ENCODE measurements around the gene RNF220. TPM values are rescaled to one million over a fixed set of nuclear protein-coding genes. Genes with fewer than 3 reads are reported as not detected.

Gene RNF220
- total RNA-seq, 1 donor from 2014 or later: 89.5 TPM

- intact Hi-C loops (cut with micrococcal nuclease): no loop called here
Measured at GRCh38 chr1:44380666-44381177, 24.3 kb upstream of the RNF220 start.

GRCh38 chr1:44388551-44388950 is 16.5 kb upstream of the RNF220 start:
- H3K4me3 Mint-ChIP-seq (ENCODE audit: low read depth): no peak overlapping the region
- DNase-seq (ENCODE audit: low spot score): no peak
- H3K4me1 Mint-ChIP-seq (ENCODE audit: low read depth): no peaks in the 10 kb centered on the region
- H3K36me3 Mint-ChIP-seq (ENCODE audit: low read depth): no peaks in the 10 kb centered on the region
- H3K27ac Mint-ChIP-seq: no peak overlapping the region
- no peaks in the 10 kb centered on the region for H3K9me3 Mint-ChIP-seq
- H3K27me3 Mint-ChIP-seq (ENCODE audit: low read depth): peaks cover 12% of the 10 kb centered on the region
- intact Hi-C loops (cut with micrococcal nuclease): no loop called here

More at GRCh38 chr1:44380666-44381177, 24.3 kb upstream of the RNF220 start:
- H3K27me3 Mint-ChIP-seq (ENCODE audit: low read depth): peaks cover 15% of the 10 kb centered on the region
- H3K4me1 Mint-ChIP-seq (ENCODE audit: low read depth): no peaks in the 10 kb centered on the region
- H3K36me3 Mint-ChIP-seq (ENCODE audit: low read depth): no peaks in the 10 kb centered on the region
- H3K4me3 Mint-ChIP-seq (ENCODE audit: low read depth): no peak overlapping the region
- no peaks in the 10 kb centered on the region for H3K9me3 Mint-ChIP-seq
- no peak for DNase-seq (ENCODE audit: low spot score)
- no peak overlapping the region for H3K27ac Mint-ChIP-seq

- intact Hi-C loops (cut with micrococcal nuclease): no loop called here
- Mint-ChIP-seq H3K36me3 (ENCODE audit: low read depth) (no peaks in the 10 kb centered on the region), H3K4me1 (ENCODE audit: low read depth) (no peaks in the 10 kb centered on the region), H3K27ac (no peak overlapping the region), H3K27me3 (ENCODE audit: low read depth) (peaks cover 14% of the 10 kb centered on the region), H3K4me3 (ENCODE audit: low read depth) (no peak overlapping the region), H3K9me3 (no peaks in the 10 kb centered on the region)
- no peak for DNase-seq (ENCODE audit: low spot score)
Measured at GRCh38 chr1:44389437-44389836, 15.6 kb upstream of the RNF220 start.

GRCh38 chr1:44390277-44390676 is 14.8 kb upstream of the RNF220 start:
- intact Hi-C loops (cut with micrococcal nuclease): no loop called here
- Mint-ChIP-seq H3K9me3 (no peaks in the 10 kb centered on the region), H3K4me3 (ENCODE audit: low read depth) (no peak overlapping the region), H3K27me3 (ENCODE audit: low read depth) (peaks cover 15% of the 10 kb centered on the region), H3K36me3 (ENCODE audit: low read depth) (no peaks in the 10 kb centered on the region), H3K27ac (no peak overlapping the region), H3K4me1 (ENCODE audit: low read depth) (no peaks in the 10 kb centered on the region)
- DNase-seq (ENCODE audit: low spot score): no peak

- no peak for DNase-seq (ENCODE audit: low spot score)
- H3K4me3 Mint-ChIP-seq (ENCODE audit: low read depth): no peak overlapping the region
- no peaks in the 10 kb centered on the region for H3K9me3 Mint-ChIP-seq
- intact Hi-C loops (cut with micrococcal nuclease): no loop called here
- no peak overlapping the region for H3K27ac Mint-ChIP-seq
- H3K36me3 Mint-ChIP-seq (ENCODE audit: low read depth): no peaks in the 10 kb centered on the region
- H3K27me3 Mint-ChIP-seq (ENCODE audit: low read depth): peaks cover 78% of the 10 kb centered on the region
- peaks cover 14% of the 10 kb centered on the region for H3K4me1 Mint-ChIP-seq (ENCODE audit: low read depth)
Measured at GRCh38 chr1:44401256-44402228, 3.5 kb upstream of the RNF220 start.

- Mint-ChIP-seq H3K27ac (no peak overlapping the region), H3K27me3 (ENCODE audit: low read depth) (peaks cover 48% of the 10 kb centered on the region), H3K4me1 (ENCODE audit: low read depth) (peaks cover 24% of the 10 kb centered on the region), H3K9me3 (no peaks in the 10 kb centered on the region), H3K36me3 (ENCODE audit: low read depth) (no peaks in the 10 kb centered on the region), H3K4me3 (ENCODE audit: low read depth) (peak overlapping the region; percentile 82)
- DNase-seq (ENCODE audit: low spot score): no peak
- intact Hi-C loops (cut with micrococcal nuclease): no loop called here
Measured at GRCh38 chr1:44405798-44406736, 1.0 kb downstream of the RNF220 start.

- Mint-ChIP-seq H3K27ac (no peak overlapping the region), H3K27me3 (ENCODE audit: low read depth) (peaks cover 40% of the 10 kb centered on the region), H3K36me3 (ENCODE audit: low read depth) (no peaks in the 10 kb centered on the region), H3K4me1 (ENCODE audit: low read depth) (peaks cover 24% of the 10 kb centered on the region), H3K4me3 (ENCODE audit: low read depth) (no peak overlapping the region), H3K9me3 (no peaks in the 10 kb centered on the region)
- no peak for DNase-seq (ENCODE audit: low spot score)
- intact Hi-C loops (cut with micrococcal nuclease): no loop called here
Measured at GRCh38 chr1:44406737-44407429, 1.8 kb downstream of the RNF220 start.

GRCh38 chr1:44407430-44408211 is 2.6 kb downstream of the RNF220 start:
- intact Hi-C loops (cut with micrococcal nuclease): no loop called here
- Mint-ChIP-seq H3K27ac (no peak overlapping the region), H3K36me3 (ENCODE audit: low read depth) (no peaks in the 10 kb centered on the region), H3K9me3 (no peaks in the 10 kb centered on the region), H3K4me1 (ENCODE audit: low read depth) (peaks cover 24% of the 10 kb centered on the region), H3K27me3 (ENCODE audit: low read depth) (peaks cover 34% of the 10 kb centered on the region), H3K4me3 (ENCODE audit: low read depth) (no peak overlapping the region)
- DNase-seq (ENCODE audit: low spot score): no peak

GRCh38 chr1:44408212-44408582 is 3.1 kb downstream of the RNF220 start:
- H3K9me3 Mint-ChIP-seq: no peaks in the 10 kb centered on the region
- no peaks in the 10 kb centered on the region for H3K36me3 Mint-ChIP-seq (ENCODE audit: low read depth)
- peaks cover 28% of the 10 kb centered on the region for H3K27me3 Mint-ChIP-seq (ENCODE audit: low read depth)
- H3K4me1 Mint-ChIP-seq (ENCODE audit: low read depth): peaks cover 24% of the 10 kb centered on the region
- no peak for DNase-seq (ENCODE audit: low spot score)
- intact Hi-C loops (cut with micrococcal nuclease): no loop called here
- no peak overlapping the region for H3K4me3 Mint-ChIP-seq (ENCODE audit: low read depth)
- no peak overlapping the region for H3K27ac Mint-ChIP-seq

- no peaks in the 10 kb centered on the region for H3K9me3 Mint-ChIP-seq
Measured at GRCh38 chr1:44408632-44409602, 3.9 kb downstream of the RNF220 start.

GRCh38 chr1:44409757-44410156 is 4.7 kb downstream of the RNF220 start:
- peaks cover 24% of the 10 kb centered on the region for H3K4me1 Mint-ChIP-seq (ENCODE audit: low read depth)
- H3K36me3 Mint-ChIP-seq (ENCODE audit: low read depth): no peaks in the 10 kb centered on the region
- DNase-seq (ENCODE audit: low spot score): no peak
- intact Hi-C loops (cut with micrococcal nuclease): no loop called here
- no peak overlapping the region for H3K4me3 Mint-ChIP-seq (ENCODE audit: low read depth)
- H3K9me3 Mint-ChIP-seq: no peaks in the 10 kb centered on the region
- H3K27ac Mint-ChIP-seq: no peak overlapping the region
- H3K27me3 Mint-ChIP-seq (ENCODE audit: low read depth): peaks cover 20% of the 10 kb centered on the region

More at GRCh38 chr1:44408632-44409602, 3.9 kb downstream of the RNF220 start:
- Mint-ChIP-seq H3K36me3 (ENCODE audit: low read depth) (no peaks in the 10 kb centered on the region), H3K27ac (no peak overlapping the region), H3K4me1 (ENCODE audit: low read depth) (peaks cover 24% of the 10 kb centered on the region), H3K4me3 (ENCODE audit: low read depth) (no peak overlapping the region), H3K27me3 (ENCODE audit: low read depth) (peaks cover 26% of the 10 kb centered on the region)
- DNase-seq (ENCODE audit: low spot score): no peak
- intact Hi-C loops (cut with micrococcal nuclease): no loop called here
